Measurements from ENCODE around the gene SDK2.

SDK2 gene

DNA sequence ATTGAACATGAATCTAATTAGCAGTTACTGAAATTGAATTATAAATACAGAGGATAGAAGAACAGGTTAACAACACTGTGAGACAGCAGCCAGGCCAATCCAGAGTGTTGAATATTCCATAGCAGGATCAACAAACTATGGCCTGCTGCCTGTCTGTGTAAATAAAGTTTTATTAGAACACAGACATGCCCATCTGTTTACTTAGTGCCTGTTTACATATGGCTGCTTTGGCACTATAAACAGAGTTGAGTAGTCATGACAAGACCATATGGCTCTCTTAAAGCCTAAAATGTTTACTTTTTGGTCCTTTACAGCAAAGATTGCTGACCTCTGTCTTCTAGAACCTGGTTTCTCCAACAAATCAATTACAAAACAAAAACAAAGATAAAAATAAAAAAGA lies 217.0 kb downstream of the SDK2 start:
- no peak for DNase-seq (ENCODE audit: low read depth in 2 of 2)

DNA sequence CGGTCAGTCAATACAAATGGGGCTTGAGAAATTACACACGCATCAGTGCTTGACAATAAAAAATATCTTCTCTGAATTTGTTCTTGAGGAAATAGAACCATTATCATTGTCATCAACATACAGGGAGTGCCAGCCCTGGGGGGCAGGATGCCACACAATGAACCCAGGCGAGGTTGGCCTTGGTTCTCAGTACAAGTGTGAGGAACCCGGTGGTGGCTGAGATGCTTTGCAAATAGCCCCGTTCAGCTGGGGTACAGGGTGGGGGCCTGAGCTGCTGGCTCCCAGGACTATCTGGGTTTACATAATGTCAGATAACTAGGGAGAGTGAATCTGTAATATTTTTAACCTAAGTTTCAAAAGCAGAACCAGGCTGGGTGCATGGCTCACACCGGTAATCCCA lies 219.7 kb downstream of the SDK2 start:
- DNase-seq (ENCODE audit: low read depth in 2 of 2): no peak

DNA sequence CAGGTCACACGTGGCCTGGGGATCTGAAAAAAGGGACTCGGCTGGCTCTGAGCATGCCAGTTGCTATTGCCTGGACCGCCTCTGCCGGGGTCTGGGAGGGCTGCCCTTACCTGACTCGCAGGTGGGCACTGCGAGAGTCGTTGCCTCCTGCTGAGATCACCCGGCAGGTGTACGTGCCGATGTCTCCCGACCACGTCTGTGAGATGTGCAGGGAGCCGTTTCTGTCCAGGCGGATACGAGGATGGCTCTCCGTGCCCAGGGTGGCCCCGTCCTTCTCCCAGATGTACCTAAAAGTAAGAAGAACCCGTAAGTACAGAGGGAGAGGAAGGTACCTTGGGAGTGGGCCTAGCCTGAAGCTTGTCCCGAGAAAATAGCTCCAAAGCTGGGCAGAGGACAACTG lies 220.4 kb downstream of the SDK2 start:
- no peak for DNase-seq (ENCODE audit: low read depth in 2 of 2)

DNA sequence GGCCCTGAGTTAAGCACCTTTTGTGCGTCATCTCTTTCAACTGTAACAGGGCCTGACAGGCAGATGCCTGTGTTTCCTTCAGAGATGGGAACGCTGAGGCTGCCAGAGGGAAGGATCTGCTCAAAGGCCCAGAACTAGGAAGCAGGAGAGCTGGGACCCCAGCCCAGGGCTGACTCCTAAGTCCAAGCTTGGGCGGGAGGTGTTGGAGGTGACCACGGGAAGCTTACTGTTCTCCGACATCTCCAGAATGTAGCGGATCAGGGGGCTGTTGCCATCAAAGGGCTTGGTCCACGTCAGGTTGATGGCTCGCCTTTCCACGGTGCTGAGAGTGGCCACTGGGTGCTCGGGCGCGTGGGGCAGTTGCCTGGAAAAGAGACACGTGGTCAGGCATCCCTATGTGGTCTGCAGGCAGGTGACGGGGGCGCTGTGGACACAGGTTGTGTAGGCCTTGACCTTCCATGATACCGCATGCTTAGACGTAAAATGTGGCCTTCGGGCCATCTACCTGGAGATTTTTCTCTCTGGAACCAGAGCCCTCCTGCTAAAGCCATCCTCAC lies 221.0 kb downstream of the SDK2 start:
- DNase-seq (ENCODE audit: low read depth in 2 of 2): no peak

DNA sequence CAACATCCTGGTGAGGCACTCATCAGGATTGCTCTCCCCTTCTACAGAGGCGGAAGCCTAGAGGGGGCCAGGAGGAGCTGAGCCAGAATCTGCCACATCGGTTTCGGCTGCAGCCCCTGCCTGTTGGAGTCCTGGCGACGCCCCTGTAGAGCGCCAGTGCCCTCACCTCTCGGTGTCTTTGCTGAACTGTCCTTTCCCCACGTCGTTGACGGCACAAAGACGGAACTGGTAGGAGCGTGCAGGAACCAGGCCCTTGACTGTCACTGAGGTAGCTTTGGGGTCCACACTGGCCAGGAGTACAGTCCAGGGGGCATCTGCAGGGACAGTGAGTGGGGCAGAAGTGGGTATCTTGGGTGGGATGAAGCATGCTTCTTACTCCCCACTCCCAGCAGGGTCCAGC lies 222.1 kb downstream of the SDK2 start:
- no peak for DNase-seq (ENCODE audit: low read depth in 2 of 2)

DNA sequence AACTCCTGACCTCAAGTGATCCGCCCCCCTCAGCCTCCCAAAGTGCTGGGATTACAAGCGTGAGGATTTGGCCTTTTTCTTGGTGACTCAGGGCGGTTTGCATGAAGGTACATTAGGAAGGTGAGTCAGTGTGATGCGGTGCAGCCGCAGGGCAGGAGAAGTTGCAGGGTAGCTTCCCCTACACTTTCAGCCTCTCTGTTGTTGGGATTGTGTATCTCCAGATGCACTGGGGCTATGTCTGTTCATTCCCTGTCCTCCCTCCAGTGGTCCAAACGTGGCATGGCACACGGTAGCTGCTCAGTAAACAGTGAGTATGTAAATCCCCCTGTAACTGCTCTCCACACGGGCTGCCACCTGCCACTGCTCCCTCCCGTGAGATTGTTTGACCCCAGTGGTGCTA lies 223.3 kb downstream of the SDK2 start:
- DNase-seq (ENCODE audit: low read depth in 2 of 2): no peak

DNA sequence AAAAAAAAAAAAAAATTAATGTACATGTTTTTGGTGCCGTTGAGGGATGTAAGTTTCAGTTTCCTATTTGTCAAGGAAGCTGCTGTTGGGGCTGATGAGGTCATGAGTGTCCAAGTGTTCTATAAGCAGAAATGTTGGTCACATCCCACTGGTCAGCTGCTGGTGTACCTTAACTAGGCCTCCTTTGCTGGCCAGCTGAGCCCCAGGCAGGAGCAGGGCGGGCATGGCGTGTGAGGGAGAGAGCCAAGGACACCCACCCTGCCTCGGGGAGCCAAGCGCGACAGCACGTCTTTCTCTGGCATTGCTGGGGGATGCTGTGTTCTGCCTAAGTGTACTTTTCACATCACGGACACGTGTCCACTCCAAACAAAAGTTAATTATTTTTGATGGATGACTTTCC lies 224.4 kb downstream of the SDK2 start:
- no peak for DNase-seq (ENCODE audit: low read depth in 2 of 2)

DNA sequence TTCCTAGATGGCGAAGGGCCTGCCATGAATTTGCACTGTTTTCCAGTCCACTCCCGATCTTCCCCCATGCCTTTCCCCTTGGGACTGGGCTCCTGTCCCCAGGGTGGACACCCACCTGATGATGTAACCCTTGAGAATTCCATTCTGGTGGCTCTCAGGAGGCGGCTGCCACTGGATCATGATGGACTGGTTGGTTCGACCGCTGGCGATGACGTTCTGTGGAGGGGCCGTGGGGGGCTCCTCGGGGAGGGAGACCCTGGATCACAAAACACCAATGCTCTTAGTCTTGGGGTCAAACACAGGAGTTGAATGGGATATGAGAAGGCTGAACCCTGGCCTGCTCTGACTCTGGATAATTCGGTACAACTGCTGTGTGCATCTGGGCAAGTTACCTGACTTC lies 225.2 kb downstream of the SDK2 start:
- no peak for DNase-seq (ENCODE audit: low read depth in 2 of 2)

DNA sequence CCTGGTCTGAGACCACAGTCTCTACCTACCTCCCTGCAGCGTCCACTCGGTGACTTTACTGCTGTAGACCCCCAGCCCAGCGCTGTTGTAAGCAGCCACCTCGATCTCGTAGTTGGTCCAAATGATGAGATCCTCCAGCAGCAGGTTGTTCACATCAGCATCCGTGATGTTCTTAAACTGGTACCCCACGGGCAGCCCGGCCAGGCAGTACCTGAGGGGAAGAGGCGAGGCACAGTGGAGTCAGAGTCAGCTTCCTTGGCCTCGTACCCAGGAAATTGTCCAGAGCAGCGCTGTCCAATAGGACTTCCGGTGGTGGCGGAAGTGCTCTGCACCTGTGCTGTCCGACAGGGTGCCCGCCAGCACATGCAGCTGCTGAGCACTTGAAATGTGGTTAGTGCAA lies 228.5 kb downstream of the SDK2 start:
- no peak for DNase-seq (ENCODE audit: low read depth in 2 of 2)

DNA sequence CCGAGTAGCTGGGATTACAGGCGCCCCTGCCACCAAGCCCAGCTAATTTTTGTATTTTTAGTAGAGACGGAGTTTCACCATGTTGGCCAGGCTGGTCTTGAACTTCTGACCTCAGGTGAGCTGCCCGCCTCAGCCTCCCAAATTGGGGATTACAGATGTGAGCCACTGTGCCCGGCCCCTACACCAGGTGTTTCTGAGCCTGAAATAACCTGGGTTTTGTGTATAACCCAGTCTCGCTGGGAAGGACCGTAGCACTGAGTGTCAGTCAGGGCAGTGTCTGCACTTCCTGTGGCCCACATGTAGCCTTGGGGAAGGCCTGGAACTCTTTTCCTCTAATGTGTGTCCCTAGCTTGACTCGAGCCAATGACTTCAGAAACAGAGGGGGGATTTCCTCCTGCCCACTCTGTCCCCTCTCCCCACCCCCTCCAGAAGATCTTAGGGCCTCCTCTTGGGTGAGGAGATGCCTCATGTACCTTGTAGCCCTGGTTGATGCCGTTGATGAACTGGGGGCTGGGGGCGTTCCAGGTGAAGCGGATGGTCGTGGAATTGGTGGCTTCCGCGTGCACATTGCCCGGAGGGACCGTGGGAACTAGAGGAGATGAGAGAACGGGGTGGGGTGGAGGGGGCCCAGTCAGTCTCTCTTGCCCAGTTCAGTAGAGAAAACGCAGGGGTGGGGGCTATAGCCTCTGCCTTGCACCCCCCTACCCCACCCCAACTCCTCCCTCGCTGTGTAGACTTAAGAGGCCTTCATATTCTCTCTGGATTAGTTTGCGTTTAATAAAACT lies 229.9 kb downstream of the SDK2 start:
- no peak for DNase-seq (ENCODE audit: low read depth in 2 of 2)

DNA sequence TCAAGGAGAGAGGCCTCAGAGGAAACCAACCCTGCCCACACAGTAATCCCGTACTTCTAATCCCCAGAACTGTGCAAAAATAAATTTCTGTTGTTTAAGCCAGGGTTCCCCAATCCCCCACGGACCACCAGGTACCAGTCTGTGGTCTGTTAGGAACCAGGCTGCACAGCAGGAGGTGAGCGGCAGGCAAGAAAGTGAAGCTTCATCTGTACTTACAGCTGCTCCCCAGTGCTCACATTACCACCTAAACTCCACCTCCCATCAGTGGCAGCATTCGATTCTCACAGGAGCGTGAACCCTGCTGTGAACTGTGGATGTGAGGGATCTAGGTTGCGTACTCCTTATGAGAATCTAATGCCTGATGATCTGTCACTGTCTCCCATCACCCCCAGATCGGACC lies 231.3 kb downstream of the SDK2 start:
- no peak for DNase-seq (ENCODE audit: low read depth in 2 of 2)

DNA sequence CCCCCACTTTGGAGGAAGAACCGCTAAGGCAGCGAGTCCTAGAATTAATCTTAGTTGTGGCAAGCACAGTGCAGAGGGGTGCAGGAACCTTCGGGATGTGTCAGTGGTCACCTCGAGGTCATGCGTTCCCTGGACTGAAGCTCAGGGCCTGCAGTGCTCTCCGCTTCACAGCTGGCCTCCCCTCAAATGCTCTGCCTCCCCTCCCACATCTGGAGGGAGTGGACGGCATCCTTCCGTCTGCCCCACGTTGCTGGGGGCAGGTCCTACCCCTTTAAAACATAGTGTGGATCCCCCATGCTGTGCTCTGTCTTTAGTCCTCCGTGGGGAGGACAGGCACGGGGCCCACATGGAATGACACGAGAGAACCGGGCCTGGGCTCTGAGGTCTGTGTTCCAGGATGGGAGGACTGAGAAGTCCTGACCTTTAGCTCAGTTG lies 232.9 kb downstream of the SDK2 start:
- DNase-seq (ENCODE audit: low read depth in 2 of 2): no peak

DNA sequence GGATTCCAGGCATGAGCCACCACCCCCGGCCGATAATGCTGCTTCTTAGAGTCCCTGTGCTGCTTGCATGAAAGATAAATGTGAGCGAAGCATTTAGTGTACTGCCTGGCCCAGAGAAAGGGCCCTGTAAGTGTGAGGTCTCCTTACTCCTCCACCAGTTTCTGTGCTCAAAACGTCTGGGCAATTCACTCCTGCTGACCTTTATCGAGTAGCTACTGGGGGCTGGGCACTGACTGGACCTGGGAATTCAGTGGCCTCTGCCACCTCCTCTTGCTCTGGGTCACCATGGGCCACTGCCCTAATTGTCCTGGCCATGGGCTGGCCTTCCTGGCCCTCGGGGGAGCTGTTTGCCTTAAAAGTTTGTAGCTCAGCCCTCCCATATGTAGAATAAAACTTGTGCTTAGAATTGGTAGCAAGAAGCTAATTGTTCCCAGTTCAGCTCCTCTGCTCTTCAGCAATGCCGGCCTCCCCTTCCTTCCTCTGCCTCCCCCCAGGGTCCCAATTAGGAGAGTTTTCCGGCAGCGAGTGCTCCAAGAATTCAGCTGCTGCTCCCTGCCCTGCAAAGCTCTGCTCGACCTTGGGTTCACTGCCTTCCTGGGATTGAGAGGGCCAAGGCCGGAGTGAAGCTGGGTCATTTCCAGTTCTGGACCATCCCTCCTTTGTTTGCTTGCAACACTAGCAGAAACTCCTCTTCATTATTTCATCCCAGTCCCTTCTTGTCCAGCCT lies 233.5 kb downstream of the SDK2 start:
- DNase-seq (ENCODE audit: low read depth in 2 of 2): no peak

DNA sequence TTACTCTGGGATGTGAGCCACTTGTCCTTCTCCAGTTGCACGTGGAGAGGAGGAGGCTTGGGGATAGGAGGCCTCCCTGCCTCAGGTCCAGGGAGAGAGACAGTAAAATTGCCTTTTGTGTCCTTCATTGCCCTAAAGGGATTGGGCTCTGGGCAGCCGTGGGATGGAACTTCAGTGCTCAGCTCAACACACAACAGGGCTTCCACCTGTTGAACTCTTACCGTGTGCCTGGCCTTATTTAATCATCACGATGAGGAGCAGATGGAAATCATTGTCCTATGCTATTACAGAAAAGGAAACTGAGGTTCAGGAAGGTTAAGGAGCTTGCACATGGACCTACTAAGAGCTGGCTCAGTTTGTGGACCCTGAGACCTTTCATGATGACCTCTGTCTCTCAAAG lies 240.0 kb downstream of the SDK2 start:
- no peak for DNase-seq (ENCODE audit: low read depth in 2 of 2)

DNA sequence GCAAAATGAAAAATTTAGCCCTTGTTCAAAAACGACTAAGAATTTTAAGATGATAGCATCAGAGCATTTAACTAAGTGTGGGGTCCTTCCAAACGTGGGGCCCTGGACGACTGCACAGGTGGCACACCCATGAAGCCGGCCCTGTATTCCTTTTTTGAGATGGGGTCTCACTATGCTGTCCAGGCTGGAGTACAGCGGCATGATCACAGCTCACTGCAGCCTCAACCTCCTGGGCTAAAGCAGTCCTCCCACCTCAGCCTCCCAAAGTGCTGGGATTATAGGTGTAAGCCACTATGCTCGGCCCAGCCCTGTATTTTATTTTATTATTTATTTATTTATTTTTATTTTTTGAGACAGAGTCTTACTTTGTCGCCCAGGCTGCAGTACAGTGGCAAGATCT lies 241.8 kb downstream of the SDK2 start:
- no peak for DNase-seq (ENCODE audit: low read depth in 2 of 2)

DNA sequence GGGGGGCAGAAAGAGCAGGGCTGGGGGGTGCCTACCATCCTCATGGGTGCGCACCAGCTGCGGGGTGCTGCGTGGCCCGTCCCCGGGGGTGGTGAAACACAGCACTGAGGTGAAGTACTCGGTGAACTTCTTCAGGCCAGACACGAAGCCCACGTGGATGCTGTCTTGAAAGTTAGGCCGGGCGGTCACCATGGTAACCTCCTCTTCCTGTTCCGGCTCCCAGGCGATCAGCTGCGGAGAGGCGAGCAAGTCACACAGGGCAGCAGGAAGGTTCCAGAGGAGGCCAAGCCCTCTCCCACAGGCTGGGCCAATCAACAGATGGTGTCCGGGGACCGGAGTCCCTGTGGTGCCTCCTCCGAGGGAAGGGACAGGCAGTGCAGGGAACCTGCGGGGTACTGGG lies 242.3 kb downstream of the SDK2 start:
- DNase-seq (ENCODE audit: low read depth in 2 of 2): no peak

DNA sequence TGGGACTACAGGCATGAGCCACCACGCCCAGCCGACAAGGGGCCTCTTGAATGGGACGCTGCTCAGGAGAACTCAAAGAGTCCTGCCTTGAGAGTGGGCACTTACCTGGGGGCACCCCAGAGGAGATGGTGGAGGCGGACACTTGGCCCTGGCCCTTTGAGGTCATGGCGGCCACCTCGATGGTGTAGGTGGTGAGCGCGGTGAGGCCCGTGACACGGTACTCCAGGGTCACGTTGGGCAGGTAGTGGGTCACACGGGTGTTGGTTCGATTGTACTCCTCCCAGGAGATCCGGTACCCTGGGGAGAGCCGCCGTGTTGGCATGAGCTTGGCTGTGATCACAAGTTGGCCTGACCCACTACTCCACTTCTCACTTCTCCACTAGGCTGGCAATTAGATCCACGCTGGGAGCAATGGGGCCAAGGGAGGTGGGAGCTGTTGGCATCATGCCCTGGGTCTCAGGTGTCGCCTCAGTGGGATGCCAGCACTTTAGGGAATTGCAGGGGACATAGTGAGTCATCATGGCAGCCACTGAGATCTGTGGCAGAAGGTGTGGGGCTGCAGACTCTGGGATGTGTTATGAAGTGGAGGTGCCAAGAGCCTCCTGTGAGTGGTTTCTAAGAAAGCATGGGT lies 243.2 kb downstream of the SDK2 start:
- DNase-seq (ENCODE audit: low read depth in 2 of 2): no peak

DNA sequence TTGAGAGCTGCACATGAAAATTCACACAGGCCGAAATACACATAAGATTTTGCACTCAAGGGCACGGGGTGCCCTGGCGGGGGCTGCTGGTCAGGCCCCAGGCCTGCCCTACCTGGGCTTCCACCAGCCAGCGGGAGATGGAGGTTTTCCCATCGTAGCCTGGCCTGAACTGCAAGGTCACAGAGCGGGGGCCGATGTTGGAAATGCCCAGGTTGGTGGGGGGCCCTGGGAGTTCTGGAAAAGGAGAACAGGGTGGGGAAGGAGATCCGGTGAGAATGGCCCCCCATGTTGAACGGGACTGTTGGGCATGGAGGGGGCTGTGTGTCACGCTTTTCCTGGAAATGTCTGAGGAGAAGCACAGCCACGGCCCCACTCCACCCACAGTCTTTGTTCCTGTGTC lies 245.2 kb downstream of the SDK2 start:
- DNase-seq (ENCODE audit: low read depth in 2 of 2): no peak

DNA sequence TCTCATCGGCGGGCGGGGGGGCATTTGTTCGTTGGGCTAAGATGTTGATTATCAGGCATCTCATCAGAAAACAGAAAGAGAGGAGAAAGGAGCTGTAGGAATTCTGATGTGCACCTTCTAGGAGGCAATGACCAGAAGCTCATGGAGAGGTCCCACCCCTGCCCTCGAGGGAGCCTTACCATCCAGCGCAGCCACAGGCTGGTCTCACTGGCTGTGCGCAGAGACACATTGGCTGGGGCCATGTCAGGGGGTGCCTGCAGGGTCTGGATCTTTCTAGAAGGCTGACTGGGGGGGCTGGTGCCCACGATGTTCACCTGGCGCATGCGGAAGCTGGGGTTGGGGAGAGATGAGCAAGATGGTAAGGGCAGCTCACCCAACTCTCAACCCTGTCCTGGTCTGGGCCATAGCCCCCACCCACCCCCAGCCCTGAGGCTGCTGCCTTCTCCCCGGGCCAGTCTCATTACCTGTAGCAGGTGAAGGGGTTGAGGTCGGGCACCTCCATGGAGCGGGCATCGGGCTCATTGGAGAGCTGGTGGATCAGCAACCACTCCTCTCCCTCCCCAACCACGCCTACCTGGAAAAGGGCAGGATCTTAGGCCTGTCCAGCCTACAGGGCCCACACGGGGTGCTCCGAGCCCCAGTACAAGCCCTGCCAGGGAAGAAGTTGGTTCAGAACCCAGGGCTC lies 246.2 kb downstream of the SDK2 start:
- no peak for DNase-seq (ENCODE audit: low read depth in 2 of 2)

DNA sequence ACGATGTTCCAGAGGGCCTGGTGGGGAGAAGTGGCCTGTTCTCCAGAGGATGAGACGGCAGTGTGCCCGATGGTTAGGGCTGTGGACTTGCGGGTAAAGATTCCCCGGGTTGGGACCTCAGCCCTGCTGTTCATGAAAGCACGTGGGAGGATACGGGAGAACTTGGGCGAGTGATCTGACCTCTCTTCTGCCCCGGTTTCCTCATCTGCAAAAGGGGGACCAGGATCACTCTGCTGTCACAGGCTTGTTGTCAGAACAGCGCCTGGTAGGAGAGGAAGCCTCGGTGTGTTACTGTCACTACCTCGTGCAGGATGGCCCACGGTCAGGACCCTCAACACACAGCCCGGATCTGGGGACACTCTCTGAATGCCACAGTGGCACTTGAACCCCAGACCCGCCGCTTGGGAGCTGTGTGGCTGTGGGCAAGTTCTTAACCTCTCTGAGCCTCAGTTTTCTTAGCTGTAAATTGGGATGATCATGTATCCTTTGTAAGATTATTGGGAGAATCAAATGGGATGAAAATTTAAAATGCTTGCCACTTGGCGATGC lies 246.9 kb downstream of the SDK2 start:
- no peak for DNase-seq (ENCODE audit: low read depth in 2 of 2)

DNA sequence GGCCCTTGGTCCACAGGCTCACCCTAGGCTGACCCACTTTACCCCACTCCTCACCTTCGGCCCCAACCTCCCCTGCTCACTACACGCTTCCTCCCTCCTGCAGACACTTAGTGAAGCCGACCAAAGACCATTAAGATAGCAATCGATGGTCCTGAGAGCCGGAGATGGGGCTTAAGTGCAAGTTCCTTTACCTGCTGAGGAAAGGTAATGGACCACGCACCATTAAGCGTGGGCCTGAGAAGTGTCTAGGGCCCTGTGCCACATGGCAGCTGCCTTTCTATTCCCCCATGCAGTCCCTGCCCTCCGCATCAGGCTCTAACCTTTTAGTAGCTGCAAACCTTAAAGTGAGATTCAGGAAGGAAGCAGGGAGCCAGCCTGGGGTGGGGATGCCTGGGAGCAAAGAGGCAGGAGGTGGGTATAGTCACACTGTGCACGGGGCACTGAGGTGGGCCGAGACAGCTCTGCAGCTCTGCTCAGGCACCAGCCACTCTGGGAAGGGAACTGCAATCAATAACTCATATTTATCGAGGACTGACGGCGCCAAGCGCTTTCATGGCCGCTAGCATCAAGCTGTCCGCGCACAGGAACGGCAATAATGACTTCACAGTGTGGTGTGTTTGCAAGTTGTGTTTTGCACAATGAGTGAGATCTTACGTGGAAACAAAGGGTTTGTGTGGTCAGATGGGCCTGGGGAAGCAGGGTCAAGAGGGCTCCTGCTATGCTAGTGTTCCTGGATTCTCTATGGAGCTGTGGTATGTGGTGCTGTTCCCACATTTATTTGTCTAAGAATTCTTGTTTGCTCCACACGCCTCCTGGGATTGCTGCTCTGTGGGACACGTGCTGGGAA lies 247.6 kb downstream of the SDK2 start:
- DNase-seq (ENCODE audit: low read depth in 2 of 2): no peak

All from activated CD4-positive, alpha-beta T cell treated with anti-CD3 and anti-CD28 coated beads for 24 hours (primary cell).